ENCODE data around the gene MYO3A. TPM values are rescaled to one million over a fixed set of nuclear protein-coding genes. Genes with fewer than 3 reads are reported as not detected.

Gene MYO3A
- polyA plus RNA-seq, 1 donor (not counting 4 experiments of a cell fraction or from before 2014, with no cell fraction given): not detected

- no peak overlapping the region for H3K4me2 ChIP-seq (ENCODE audit: control insufficient read depth, extremely low read depth, insufficient read depth, low read depth, low read length)
- no peaks in the 10 kb centered on the region for H3K36me3 ChIP-seq (ENCODE audit: control insufficient read depth in 2 of 2, extremely low read depth in 1 of 2, insufficient read depth in 2 of 2, low read length in 2 of 2)
- no peak overlapping the region for H3K27ac ChIP-seq (ENCODE audit: control insufficient read depth, insufficient read depth, low read length)
- no peaks in the 10 kb centered on the region for H3K9me1 ChIP-seq (ENCODE audit: control insufficient read depth, extremely low read depth, insufficient read depth, low read length)
- DNase-seq (ENCODE audit: low read depth, low spot score): no peak
- FAIRE-seq: no peak
- no peaks in the 10 kb centered on the region for H3K79me2 ChIP-seq (ENCODE audit: control insufficient read depth, insufficient read depth, low read length)
- peaks cover 4% of the 10 kb centered on the region for H3K9me3 ChIP-seq (ENCODE audit: control insufficient read depth, low read depth, low read length)
- no peaks in the 10 kb centered on the region for H3K4me1 ChIP-seq (ENCODE audit: control insufficient read depth, extremely low read depth, insufficient read depth, low read length)
- H3K27me3 ChIP-seq (ENCODE audit: control insufficient read depth, extremely low read depth, insufficient read depth, low read length): no peaks in the 10 kb centered on the region
- TF ChIP-seq, protein P1, sequence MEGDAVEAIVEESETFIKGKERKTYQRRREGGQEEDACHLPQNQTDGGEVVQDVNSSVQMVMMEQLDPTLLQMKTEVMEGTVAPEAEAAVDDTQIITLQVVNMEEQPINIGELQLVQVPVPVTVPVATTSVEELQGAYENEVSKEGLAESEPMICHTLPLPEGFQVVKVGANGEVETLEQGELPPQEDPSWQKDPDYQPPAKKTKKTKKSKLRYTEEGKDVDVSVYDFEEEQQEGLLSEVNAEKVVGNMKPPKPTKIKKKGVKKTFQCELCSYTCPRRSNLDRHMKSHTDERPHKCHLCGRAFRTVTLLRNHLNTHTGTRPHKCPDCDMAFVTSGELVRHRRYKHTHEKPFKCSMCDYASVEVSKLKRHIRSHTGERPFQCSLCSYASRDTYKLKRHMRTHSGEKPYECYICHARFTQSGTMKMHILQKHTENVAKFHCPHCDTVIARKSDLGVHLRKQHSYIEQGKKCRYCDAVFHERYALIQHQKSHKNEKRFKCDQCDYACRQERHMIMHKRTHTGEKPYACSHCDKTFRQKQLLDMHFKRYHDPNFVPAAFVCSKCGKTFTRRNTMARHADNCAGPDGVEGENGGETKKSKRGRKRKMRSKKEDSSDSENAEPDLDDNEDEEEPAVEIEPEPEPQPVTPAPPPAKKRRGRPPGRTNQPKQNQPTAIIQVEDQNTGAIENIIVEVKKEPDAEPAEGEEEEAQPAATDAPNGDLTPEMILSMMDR (optimal IDR thresholded peaks at IDR 0.05 in 1 of 3, IDR thresholded peaks at IDR 0.05 in 1 of 3, conservative IDR thresholded peaks at IDR 0.05 in 1 of 3; ENCODE audit: extremely low read depth in 1 of 3, insufficient read depth in 2 of 3, low read length in 3 of 3): no peak
- H3K4me3 ChIP-seq (ENCODE audit: control insufficient read depth in 2 of 3, extremely low read depth in 1 of 3, insufficient read depth in 2 of 3, low read depth in 1 of 3, low read length in 3 of 3): no peak overlapping the region
- dilution Hi-C loops (cut with MboI; ENCODE audit: extremely low pct_ligation_motif_present, low sequenced_read_pairs): no loop called here
- no peak overlapping the region for H2AFZ ChIP-seq (ENCODE audit: control insufficient read depth, low read length)
- no peak overlapping the region for H3K9ac ChIP-seq (ENCODE audit: control insufficient read depth, extremely low read depth, insufficient read depth, low read length)
- no peaks in the 10 kb centered on the region for H4K20me1 ChIP-seq (ENCODE audit: control insufficient read depth, extremely low read depth, insufficient read depth, low read length)
These were observed 38.2 kb upstream of the MYO3A start for GRCh38 chr10:25895856-25896255.

GRCh38 chr10:25896421-25896820 lies 37.6 kb upstream of the MYO3A start:
- H3K27me3 ChIP-seq (ENCODE audit: control insufficient read depth, extremely low read depth, insufficient read depth, low read length): no peaks in the 10 kb centered on the region
- H3K36me3 ChIP-seq (ENCODE audit: control insufficient read depth in 2 of 2, extremely low read depth in 1 of 2, insufficient read depth in 2 of 2, low read length in 2 of 2): no peaks in the 10 kb centered on the region
- H3K9me1 ChIP-seq (ENCODE audit: control insufficient read depth, extremely low read depth, insufficient read depth, low read length): no peaks in the 10 kb centered on the region
- no peaks in the 10 kb centered on the region for H4K20me1 ChIP-seq (ENCODE audit: control insufficient read depth, extremely low read depth, insufficient read depth, low read length)
- H2AFZ ChIP-seq (ENCODE audit: control insufficient read depth, low read length): no peak overlapping the region
- dilution Hi-C loops (cut with MboI; ENCODE audit: extremely low pct_ligation_motif_present, low sequenced_read_pairs): no loop called here
- no peak for DNase-seq (ENCODE audit: low read depth, low spot score)
- H3K4me1 ChIP-seq (ENCODE audit: control insufficient read depth, extremely low read depth, insufficient read depth, low read length): no peaks in the 10 kb centered on the region
- no peak for FAIRE-seq
- peaks cover 3% of the 10 kb centered on the region for H3K9me3 ChIP-seq (ENCODE audit: control insufficient read depth, low read depth, low read length)
- no peaks in the 10 kb centered on the region for H3K79me2 ChIP-seq (ENCODE audit: control insufficient read depth, insufficient read depth, low read length)
- no peak overlapping the region for H3K27ac ChIP-seq (ENCODE audit: control insufficient read depth, insufficient read depth, low read length)
- no peak overlapping the region for H3K4me3 ChIP-seq (ENCODE audit: control insufficient read depth in 2 of 3, extremely low read depth in 1 of 3, insufficient read depth in 2 of 3, low read depth in 1 of 3, low read length in 3 of 3)
- no peak overlapping the region for H3K9ac ChIP-seq (ENCODE audit: control insufficient read depth, extremely low read depth, insufficient read depth, low read length)
- H3K4me2 ChIP-seq (ENCODE audit: control insufficient read depth, extremely low read depth, insufficient read depth, low read depth, low read length): no peak overlapping the region
- TF ChIP-seq, protein P1 (optimal IDR thresholded peaks at IDR 0.05 in 1 of 3, IDR thresholded peaks at IDR 0.05 in 1 of 3, conservative IDR thresholded peaks at IDR 0.05 in 1 of 3; ENCODE audit: extremely low read depth in 1 of 3, insufficient read depth in 2 of 3, low read length in 3 of 3): no peak
